Measurements from ENCODE around the gene PIK3R2. TPM values are rescaled to one million over a fixed set of nuclear protein-coding genes. Genes with fewer than 3 reads are reported as not detected.

The PIK3R2 gene
- total and polyA plus RNA-seq, 2 experiments from 2014 or later, result 1.5 to 29.2 TPM

- Histone ChIP-seq H3K79me2 (ENCODE audit: insufficient read depth) (no peaks in the 10 kb centered on the region), H3K27me3 (replicated peaks; ENCODE audit: insufficient read depth) (no peaks in the 10 kb centered on the region), H3K9me3 (ENCODE audit: low read depth) (no peaks in the 10 kb centered on the region), H3K27ac (no peak overlapping the region), H3K9me2 (ENCODE audit: insufficient read depth) (no peaks in the 10 kb centered on the region), H3K4me2 (ENCODE audit: unreplicated experiment) (no peak overlapping the region), H3F3A (ENCODE audit: insufficient read depth) (no peaks in the 10 kb centered on the region), H3K4me1 (ENCODE audit: insufficient read depth) (no peaks in the 10 kb centered on the region), H3K4me3 (no peak overlapping the region), H3K36me3 (ENCODE audit: low read depth) (peaks cover 13% of the 10 kb centered on the region; the same call in 1 of the 2 replicates), H3K9ac (no peak overlapping the region), H4K20me1 (ENCODE audit: insufficient read depth) (no peaks in the 10 kb centered on the region), H2AFZ (no peak overlapping the region)
- TF ChIP-seq EZH2 (IDR thresholded peaks at IDR 0.05; ENCODE audit: insufficient read depth, poor library complexity, severe bottlenecking) (no peak), EZH2phosphoT487 (IDR thresholded peaks at IDR 0.05; ENCODE audit: insufficient read depth, low read depth) (no peak)
- no peak for DNase-seq
- WGBS, 2 experiments (ENCODE audit: low coverage in 1 of 2, low lambda C conversion rate in 2 of 2, missing lambda C conversion rate in 2 of 2), result 91 to 93% methylated on average over 15 to 16 of the region's 16 CpGs
- in situ Hi-C loops (cut with MboI), result no loop called here
These were observed 8.6 kb upstream of the PIK3R2 start for GRCh38 chr19:18144361-18144760.

- in situ Hi-C loops (cut with MboI), result no loop called here
- Histone ChIP-seq H2AFZ (no peak overlapping the region), H3K4me3 (no peak overlapping the region), H3K27me3 (replicated peaks; ENCODE audit: insufficient read depth) (no peaks in the 10 kb centered on the region), H3K4me1 (ENCODE audit: insufficient read depth) (no peaks in the 10 kb centered on the region), H3K79me2 (ENCODE audit: insufficient read depth) (no peaks in the 10 kb centered on the region), H3K36me3 (ENCODE audit: low read depth) (peaks cover 13% of the 10 kb centered on the region; the same call in 1 of the 2 replicates), H3K9ac (no peak overlapping the region), H3K9me2 (ENCODE audit: insufficient read depth) (no peaks in the 10 kb centered on the region), H3K9me3 (ENCODE audit: low read depth) (no peaks in the 10 kb centered on the region), H3F3A (ENCODE audit: insufficient read depth) (no peaks in the 10 kb centered on the region), H4K20me1 (ENCODE audit: insufficient read depth) (no peaks in the 10 kb centered on the region), H3K4me2 (ENCODE audit: unreplicated experiment) (no peak overlapping the region), H3K27ac (no peak overlapping the region)
- no peak for TF ChIP-seq EZH2 (IDR thresholded peaks at IDR 0.05; ENCODE audit: insufficient read depth, poor library complexity, severe bottlenecking)
- no peak for TF ChIP-seq EZH2phosphoT487 (IDR thresholded peaks at IDR 0.05; ENCODE audit: insufficient read depth, low read depth)
- WGBS, 2 experiments (ENCODE audit: low coverage in 1 of 2, low lambda C conversion rate in 2 of 2, missing lambda C conversion rate in 2 of 2), result 96 to 97% methylated on average over 26 to 28 of the region's 28 CpGs
- DNase-seq, result no peak
These were observed 8.1 kb upstream of the PIK3R2 start for GRCh38 chr19:18144906-18145305.

GRCh38 chr19:18145391-18145999 is 7.5 kb upstream of the PIK3R2 start:
- no peaks in the 10 kb centered on the region for H3K79me2 ChIP-seq (ENCODE audit: insufficient read depth)
- H3K27ac ChIP-seq, result no peak overlapping the region
- no peaks in the 10 kb centered on the region for H4K20me1 ChIP-seq (ENCODE audit: insufficient read depth)
- H3K9me3 ChIP-seq (ENCODE audit: low read depth), result no peaks in the 10 kb centered on the region
- no peaks in the 10 kb centered on the region for H3K9me2 ChIP-seq (ENCODE audit: insufficient read depth)
- H3K4me2 ChIP-seq (ENCODE audit: unreplicated experiment), result no peak overlapping the region
- no peaks in the 10 kb centered on the region for H3K27me3 ChIP-seq (replicated peaks; ENCODE audit: insufficient read depth)
- TF ChIP-seq EZH2phosphoT487 (IDR thresholded peaks at IDR 0.05; ENCODE audit: insufficient read depth, low read depth) (no peak), EZH2 (IDR thresholded peaks at IDR 0.05; ENCODE audit: insufficient read depth, poor library complexity, severe bottlenecking) (no peak)
- DNase-seq, result no peak
- no peak overlapping the region for H3K4me3 ChIP-seq
- in situ Hi-C loops (cut with MboI), result no loop called here
- WGBS, 2 experiments (ENCODE audit: low coverage in 1 of 2, low lambda C conversion rate in 2 of 2, missing lambda C conversion rate in 2 of 2), result 94 to 97% methylated on average over 8 to 16 of the region's 19 CpGs
- peaks cover 11% of the 10 kb centered on the region; the same call in 1 of the 2 replicates for H3K36me3 ChIP-seq (ENCODE audit: low read depth)
- H2AFZ ChIP-seq, result no peak overlapping the region
- no peak overlapping the region for H3K9ac ChIP-seq
- no peaks in the 10 kb centered on the region for H3K4me1 ChIP-seq (ENCODE audit: insufficient read depth)
- no peaks in the 10 kb centered on the region; the same call in 1 of the 2 replicates for H3F3A ChIP-seq (ENCODE audit: insufficient read depth)

- Histone ChIP-seq H3F3A (ENCODE audit: insufficient read depth) (peaks cover 14% of the 10 kb centered on the region), H4K20me1 (ENCODE audit: insufficient read depth) (no peaks in the 10 kb centered on the region), H3K36me3 (ENCODE audit: low read depth) (peaks cover 5% of the 10 kb centered on the region; the same call in 1 of the 2 replicates), H3K9me2 (ENCODE audit: insufficient read depth) (no peaks in the 10 kb centered on the region), H3K4me3 (no peak overlapping the region), H3K9me3 (ENCODE audit: low read depth) (no peaks in the 10 kb centered on the region), H3K79me2 (ENCODE audit: insufficient read depth) (no peaks in the 10 kb centered on the region), H3K27ac (no peak overlapping the region), H3K4me1 (ENCODE audit: insufficient read depth) (0 out of 2 replicates have a peak, but pooled peaks cover 6% of the 10 kb centered on the region), H3K9ac (no peak overlapping the region), H2AFZ (no peak overlapping the region), H3K27me3 (replicated peaks; ENCODE audit: insufficient read depth) (no peaks in the 10 kb centered on the region), H3K4me2 (ENCODE audit: unreplicated experiment) (no peak overlapping the region)
- DNase-seq, result no peak
- WGBS, 2 experiments (ENCODE audit: low coverage in 1 of 2, low lambda C conversion rate in 2 of 2, missing lambda C conversion rate in 2 of 2), result 90 to 92% methylated on average over 7 to 13 of the region's 13 CpGs
- TF ChIP-seq EZH2phosphoT487 (IDR thresholded peaks at IDR 0.05; ENCODE audit: insufficient read depth, low read depth), result no peak
- no peak for TF ChIP-seq EZH2 (IDR thresholded peaks at IDR 0.05; ENCODE audit: insufficient read depth, poor library complexity, severe bottlenecking)
- in situ Hi-C loops (cut with MboI), result no loop called here
These were observed 5.6 kb upstream of the PIK3R2 start for GRCh38 chr19:18147396-18147795.
